CD4-positive, alpha-beta T cell treated with Interleukin-6 at 100 ng/mL for 8 hours (primary cell): ENCODE measurements around the gene PAX2.
A peak's percentile ranks its signal among the peaks of the same experiment; 100 is the strongest.

ENCODE experiments used
- DNase-seq: peaks from one replicate; pipeline ENCODE4 v3.0.0-alpha.2; 2020; ENCODE audit warnings: mixed read lengths, low spot score

PAX2 gene

GRCh38 chr10:100819424-100819823 lies 74.0 kb downstream of the PAX2 start:
- DNase-seq = no peak

GRCh38 chr10:100823194-100823593 lies 77.8 kb downstream of the PAX2 start:
- DNase-seq = no peak

GRCh38 chr10:100824886-100825285 lies 79.5 kb downstream of the PAX2 start:
- no peak for DNase-seq

DNA sequence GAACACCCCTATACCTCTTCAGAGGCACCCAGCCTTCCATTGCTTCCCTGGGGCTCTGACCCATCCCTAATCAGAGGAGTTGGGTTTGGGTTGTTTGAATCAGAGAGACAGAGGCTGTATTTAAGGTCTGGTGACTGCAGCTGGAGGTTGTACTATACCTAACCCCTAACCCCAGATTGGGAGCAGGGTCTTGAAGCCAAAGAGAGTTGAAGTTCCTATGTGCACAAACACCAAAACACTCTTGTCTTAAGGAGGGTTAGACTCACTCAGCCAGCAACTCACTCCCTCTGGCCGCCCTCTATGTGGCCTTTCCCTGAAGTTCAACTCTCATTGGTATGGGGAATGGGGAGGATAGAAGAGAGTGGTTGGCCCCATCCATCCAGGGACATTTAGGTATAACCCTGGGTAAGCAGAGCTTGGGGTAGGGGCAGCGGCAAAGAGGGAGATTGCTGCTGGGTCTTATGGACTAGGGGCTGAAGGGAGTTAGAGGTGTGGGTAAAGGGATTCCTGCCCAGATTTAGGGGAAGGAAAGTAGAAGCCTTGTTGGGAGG lies 80.0 kb downstream of the PAX2 start:
- no peak for DNase-seq

DNA sequence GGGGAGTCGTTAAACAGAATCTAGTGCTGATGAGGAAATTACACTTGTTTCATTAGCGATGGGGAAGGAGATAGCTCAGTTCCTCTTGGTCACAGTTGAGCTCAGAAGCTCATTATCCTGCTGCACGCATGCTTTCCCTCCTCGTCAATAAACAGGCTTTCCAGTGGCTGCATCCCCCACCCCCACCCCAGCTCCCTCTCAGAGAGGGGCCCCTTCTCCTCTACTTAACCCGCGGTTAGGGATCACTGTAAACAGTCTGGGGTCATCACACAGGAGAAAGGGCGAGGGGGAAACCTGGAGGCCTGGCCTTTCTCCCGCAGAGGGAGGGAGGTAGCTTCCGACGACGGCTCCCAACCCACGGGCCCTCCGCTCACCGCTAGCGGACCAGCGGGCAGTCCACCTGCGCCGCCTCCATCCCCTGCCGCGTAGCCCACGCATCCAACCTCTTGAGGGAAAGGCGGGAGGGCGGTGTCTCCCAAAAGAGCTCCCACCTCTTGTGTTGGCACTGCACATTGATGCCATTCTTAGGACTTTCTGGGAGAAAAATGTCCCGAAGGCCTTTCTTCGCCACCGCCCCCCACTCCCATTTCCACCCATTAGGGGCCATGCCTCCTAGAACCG lies 80.8 kb downstream of the PAX2 start:
- no peak for DNase-seq

DNA sequence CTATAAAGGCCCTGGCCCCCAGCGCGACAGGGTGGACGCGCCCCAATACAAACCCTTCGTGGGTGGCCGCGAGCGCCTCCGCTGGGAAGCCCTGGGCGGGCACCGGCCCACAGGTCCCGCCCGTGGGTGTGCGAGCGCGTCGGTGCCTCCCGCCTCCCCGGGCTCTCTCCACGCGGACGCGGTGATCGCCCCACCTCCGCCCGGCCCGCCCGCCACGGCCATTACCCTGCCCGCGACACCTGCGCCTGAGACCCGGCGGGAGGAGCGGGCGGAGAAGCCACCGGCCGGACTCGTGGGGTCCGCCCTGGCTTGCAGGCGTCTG lies 81.2 kb downstream of the PAX2 start:
- no peak for DNase-seq

DNA sequence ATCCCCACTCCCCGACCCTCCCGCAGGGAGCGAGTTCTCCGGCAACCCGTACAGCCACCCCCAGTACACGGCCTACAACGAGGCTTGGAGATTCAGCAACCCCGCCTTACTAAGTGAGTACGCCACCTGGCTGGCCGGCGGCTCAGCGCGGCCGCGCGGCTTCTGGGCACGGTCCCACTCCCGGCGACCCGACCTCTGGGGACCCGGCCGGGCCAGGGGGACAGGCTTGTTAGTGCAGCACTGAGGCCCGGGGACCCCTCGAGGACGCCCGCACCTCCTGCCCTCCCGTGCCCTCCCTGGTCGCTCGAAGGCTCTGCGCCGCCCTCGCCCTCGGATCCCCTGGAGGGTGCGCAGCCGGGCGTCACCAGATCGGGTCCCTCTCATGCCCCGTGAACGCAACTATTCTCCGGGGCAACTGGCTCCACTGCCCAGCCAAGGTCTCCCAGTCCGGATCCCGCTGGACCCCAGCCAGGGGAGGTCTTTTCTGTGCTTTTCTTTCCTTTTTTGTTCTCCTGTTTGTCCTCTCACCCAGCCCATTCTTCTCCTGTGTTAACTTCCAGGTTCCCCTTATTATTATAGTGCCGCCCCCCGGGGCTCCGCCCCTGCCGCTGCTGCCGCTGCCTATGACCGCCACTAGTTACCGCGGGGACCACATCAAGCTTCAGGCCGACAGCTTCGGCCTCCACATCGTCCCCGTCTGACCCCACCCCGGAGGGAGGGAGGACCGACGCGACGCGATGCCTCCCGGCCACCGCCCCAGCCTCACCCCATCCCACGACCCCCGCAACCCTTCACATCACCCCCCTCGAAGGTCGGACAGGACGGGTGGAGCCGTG lies 81.8 kb downstream of the PAX2 start:
- no peak for DNase-seq

- no peak for DNase-seq
Observed at GRCh38 chr10:100827819-100828737, 82.7 kb downstream of the PAX2 start.

GRCh38 chr10:100828738-100829096 lies 83.3 kb downstream of the PAX2 start:
- peak; percentile 12 for DNase-seq

DNA sequence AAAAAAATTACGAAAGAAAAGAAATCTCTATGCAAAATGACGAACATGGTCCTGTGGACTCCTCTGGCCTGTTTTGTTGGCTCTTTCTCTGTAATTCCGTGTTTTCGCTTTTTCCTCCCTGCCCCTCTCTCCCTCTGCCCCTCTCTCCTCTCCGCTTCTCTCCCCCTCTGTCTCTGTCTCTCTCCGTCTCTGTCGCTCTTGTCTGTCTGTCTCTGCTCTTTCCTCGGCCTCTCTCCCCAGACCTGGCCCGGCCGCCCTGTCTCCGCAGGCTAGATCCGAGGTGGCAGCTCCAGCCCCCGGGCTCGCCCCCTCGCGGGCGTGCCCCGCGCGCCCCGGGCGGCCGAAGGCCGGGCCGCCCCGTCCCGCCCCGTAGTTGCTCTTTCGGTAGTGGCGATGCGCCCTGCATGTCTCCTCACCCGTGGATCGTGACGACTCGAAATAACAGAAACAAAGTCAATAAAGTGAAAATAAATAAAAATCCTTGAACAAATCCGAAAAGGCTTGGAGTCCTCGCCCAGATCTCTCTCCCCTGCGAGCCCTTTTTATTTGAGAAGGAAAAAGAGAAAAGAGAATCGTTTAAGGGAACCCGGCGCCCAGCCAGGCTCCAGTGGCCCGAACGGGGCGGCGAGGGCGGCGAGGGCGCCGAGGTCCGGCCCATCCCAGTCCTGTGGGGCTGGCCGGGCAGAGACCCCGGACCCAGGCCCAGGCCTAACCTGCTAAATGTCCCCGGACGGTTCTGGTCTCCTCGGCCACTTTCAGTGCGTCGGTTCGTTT lies 83.9 kb downstream of the PAX2 start:
- no peak for DNase-seq

DNA sequence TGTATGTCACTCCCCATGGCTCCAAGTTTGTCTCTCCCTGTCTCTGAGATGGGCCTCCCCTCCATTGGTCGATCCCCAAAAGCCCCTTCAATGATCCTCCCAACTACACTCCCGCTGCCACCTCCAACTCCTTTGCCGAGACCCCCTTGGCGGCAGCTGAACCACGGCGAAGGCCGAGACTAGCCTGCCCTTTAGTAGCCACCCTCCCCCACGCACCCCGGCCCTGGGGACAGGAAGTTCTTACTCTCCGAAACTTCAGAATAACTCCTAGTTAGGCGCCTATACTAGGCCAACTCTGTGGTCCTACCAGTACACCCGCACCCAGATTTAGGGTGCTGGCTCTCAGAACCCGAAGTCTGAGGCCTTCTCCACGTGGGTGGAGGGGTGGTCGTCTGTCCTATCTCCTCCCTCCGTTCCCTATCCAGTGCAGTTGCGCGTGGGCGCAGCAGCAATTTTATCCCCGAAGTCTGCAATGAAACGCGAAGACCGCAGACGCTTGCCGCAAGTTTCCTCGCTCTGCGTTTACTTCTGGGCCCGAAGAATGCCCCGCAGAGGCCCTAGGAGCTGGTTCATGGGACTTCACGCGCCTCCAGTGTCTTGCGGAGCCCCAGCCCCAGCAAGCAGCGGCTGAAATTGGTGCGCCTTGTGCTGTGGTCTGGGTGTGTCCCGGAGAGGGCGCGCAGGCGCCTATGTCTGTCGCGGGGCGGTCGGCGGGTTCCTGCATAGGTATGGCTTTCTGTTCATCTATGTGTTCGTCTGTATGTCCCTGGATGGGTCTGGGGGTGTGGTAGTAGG lies 84.7 kb downstream of the PAX2 start:
- no peak for DNase-seq

DNA sequence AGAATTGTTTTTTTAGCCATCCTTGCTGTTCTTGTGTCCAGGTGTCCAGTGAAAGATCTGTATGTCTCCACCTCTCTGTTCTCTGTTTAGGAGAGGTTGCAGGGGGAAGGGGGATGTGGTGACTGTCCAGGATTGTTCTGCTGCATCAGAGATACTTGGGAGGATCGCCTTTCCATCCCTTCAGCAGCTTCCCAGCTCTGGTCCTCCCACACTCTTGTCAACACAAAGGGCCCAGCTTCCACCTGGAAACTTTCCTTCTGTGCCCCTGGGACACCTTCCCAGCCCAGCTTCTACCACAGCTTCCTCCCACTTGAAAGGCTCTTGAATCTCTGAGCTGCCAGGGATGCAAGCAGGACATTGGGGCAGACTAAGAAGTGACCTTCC lies 85.3 kb downstream of the PAX2 start:
- DNase-seq = no peak

DNA sequence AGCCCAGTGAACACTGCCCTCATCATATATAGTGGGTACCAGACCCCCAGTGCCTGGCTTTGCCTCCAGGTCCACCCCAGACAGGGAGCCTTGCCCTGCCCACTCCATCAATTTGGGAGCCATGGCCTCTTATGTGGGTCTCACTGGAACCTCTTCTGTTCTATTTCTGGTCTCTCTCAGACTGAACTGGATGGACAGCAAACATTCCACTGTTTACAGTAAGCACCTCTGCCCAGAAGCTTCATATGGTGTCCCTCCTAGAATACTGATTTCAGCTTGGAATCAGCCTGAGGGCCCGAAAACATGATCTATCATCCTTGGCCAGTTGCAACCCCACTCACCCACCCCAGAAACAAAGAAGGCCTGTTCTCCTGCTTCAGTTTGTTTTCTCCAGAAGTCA lies 86.4 kb downstream of the PAX2 start:
- DNase-seq = no peak

DNA sequence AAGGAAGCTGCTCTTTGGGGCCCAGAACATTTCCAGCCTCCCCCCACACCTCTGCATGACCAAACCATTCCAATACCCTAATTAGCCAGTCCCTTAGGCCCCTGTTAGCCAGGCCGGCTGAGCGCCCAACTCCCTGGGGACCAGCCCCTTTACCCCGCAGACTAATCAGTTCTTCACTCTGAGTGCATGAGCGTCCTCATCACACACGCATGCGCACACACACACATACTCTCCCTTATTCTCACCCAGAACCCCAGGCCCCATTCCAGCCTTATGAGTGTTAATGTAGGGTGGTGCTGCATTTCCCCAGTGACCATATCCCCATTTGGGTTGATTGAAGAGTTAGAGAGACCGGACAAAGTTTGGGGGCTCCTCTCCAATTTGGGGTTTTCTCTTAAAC lies 90.4 kb downstream of the PAX2 start:
- no peak for DNase-seq

- DNase-seq = no peak
Observed at GRCh38 chr10:100836891-100837290, 91.5 kb downstream of the PAX2 start.

- no peak for DNase-seq
Observed at GRCh38 chr10:100837300-100837699, 91.9 kb downstream of the PAX2 start.

DNA sequence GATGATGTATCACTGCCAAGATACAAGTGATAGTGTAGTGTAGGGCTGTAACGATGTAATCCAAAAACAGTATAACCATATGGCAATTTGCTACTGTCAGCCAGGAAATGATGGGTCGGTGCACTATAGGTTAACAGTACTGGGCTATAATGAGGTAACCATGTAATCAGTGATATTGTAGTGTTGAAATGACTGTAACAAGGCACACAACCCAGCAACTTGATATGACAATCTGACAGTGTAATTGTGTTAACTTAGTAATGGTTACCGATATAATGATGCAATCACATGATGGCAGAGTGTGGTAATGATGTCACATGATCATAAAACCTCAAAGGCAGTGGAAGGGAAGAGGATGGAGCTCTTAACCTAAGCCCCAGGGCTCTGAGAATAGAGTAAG lies 93.6 kb downstream of the PAX2 start:
- DNase-seq = no peak

GRCh38 chr10:100841528-100841927 lies 96.1 kb downstream of the PAX2 start:
- no peak for DNase-seq

DNA sequence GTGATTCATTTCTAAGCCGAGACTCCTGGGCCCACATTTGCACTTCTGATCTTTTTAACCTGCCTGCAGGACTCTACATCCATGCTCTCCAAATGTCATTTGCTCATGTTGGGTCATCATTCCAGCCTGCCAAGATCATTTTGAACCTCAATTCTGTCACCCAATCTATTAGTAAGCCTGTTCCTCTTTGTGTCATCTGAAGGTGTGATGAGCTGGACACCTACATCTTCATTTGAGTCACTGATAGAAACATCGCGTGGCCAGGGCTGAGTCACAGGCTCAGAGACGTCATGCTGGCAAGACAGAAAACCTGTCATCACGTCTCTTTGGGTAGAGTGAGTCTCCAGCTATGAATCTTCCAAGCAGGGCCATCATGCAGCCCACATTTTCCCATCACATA lies 102.1 kb downstream of the PAX2 start:
- DNase-seq = no peak

GRCh38 chr10:100848770-100849169 lies 103.4 kb downstream of the PAX2 start:
- DNase-seq = no peak

GRCh38 chr10:100858261-100858660 lies 112.9 kb downstream of the PAX2 start:
- DNase-seq = no peak
